Kidney (tissue), 14 donors: ENCODE results near the gene STN1. TPM values are rescaled to one million over a fixed set of nuclear protein-coding genes. Genes with fewer than 3 reads are reported as not detected.
A peak's percentile ranks its signal among the peaks of the same experiment; 100 is the strongest.
"Not testable (repeated sequence)": the region's sequence is repeated elsewhere in the genome, so short reads cannot be mapped to it uniquely, and the experiment has no call there.

ENCODE experiments used
- DNase-seq, 5 donors: peaks; one replicate each; pipeline ENCODE4 v3.0.0-alpha.2; 2013 to 2020
- FAIRE-seq: peaks from 2 replicates; lab custom pipeline; 2012; peaks lifted over from hg19 to GRCh38; lab: Jason Lieb, UNC
- H3K27ac ChIP-seq, 2 donors: one replicate each; pipeline ENCODE4 v1.7.0; 2013; ENCODE audit warnings: low read depth in 2 of 2, low read length in 2 of 2, inconsistent platforms in 1 of 2
- H3K27me3 ChIP-seq: one replicate; pipeline ENCODE4 v1.7.1; 2013; ENCODE audit warnings: low read length, inconsistent platforms; ENCODE audit not compliant: control insufficient read depth, insufficient read depth
- H3K36me3 ChIP-seq, 3 donors: one replicate each; pipeline versions ENCODE4 v1.7.0 to v1.7.1; 2013; ENCODE audit warnings: low read length in 3 of 3, control low read depth in 1 of 3, inconsistent platforms in 1 of 3; ENCODE audit not compliant: insufficient read depth in 3 of 3, control insufficient read depth in 2 of 3
- H3K4me1 ChIP-seq, 3 donors: one replicate each; pipeline versions ENCODE4 v1.7.0 to v1.7.1; 2013; ENCODE audit warnings: low read length in 3 of 3, inconsistent platforms in 1 of 3, low read depth in 1 of 3; ENCODE audit not compliant: control insufficient read depth in 2 of 3, insufficient read depth in 2 of 3
- H3K4me3 ChIP-seq, 3 donors: one replicate each; pipeline versions ENCODE4 v1.7.0 to v1.8.1; 2013; ENCODE audit warnings: low read length in 3 of 3, control low read depth in 1 of 3, inconsistent platforms in 1 of 3
- H3K9ac ChIP-seq, 3 donors: one replicate each; pipeline versions ENCODE4 v1.7.0 to v1.7.1; 2013; ENCODE audit warnings: low read length in 3 of 3, control low read depth in 1 of 3, inconsistent platforms in 1 of 3
- H3K9me3 ChIP-seq, 3 donors: one replicate each; pipeline versions ENCODE4 v1.7.0 to v1.7.1; 2013; ENCODE audit warnings: low read length in 3 of 3, control low read depth in 1 of 3, inconsistent platforms in 1 of 3; ENCODE audit not compliant: control insufficient read depth in 2 of 3, insufficient read depth in 1 of 3
- CTCF ChIP-seq: IDR thresholded peaks from 3 replicates; pipeline ENCODE4 v1.5.1; 2012; ENCODE audit warnings: mild to moderate bottlenecking, moderate library complexity, borderline replicate concordance; ENCODE audit not compliant: insufficient read depth; ENCODE audit errors: extremely low read depth
- intact Hi-C: fragments of 100-400 bp; cut with DNase I; formaldehyde crosslinking; loops from one replicate; pipeline ENCODE4 v1.11.1; 2022
- polyA plus RNA-seq: library from polyadenylated mRNA; stranded (reverse); fragments of 350-450 nt; fragmentation: Illumina TruSeq; extraction: RNeasy Lipid Tissue Mini Kit (QIAGEN cat#74804); gene quantifications from one replicate; pipeline ENCODE4 v1.2.3, GENCODE V29; 2014; ENCODE audit warnings: low read depth, low replicate concordance; ENCODE audit not compliant: insufficient read depth
- total RNA-seq: library from RNA; stranded (reverse); fragmentation: NEBNext Ultra II Directional; extraction: Animal tissue kit (Norgen Biotek cat#: 25700); gene quantifications from one replicate; pipeline ENCODE4 v1.2.1, GENCODE V29; 2021
- donor health status: control.
- donor health status: control.
- donor health status: control.
- donor health status: control.
- donor health status: control.
- donor health status: DM: yes; HTN: yes; CAD: no.
- donor health status: Normal renal cell carcinoma (clear cell type).

STN1 gene
- total and polyA plus RNA-seq, 2 donors from 2014 or later, result 29.4 to 30.1 TPM

DNA sequence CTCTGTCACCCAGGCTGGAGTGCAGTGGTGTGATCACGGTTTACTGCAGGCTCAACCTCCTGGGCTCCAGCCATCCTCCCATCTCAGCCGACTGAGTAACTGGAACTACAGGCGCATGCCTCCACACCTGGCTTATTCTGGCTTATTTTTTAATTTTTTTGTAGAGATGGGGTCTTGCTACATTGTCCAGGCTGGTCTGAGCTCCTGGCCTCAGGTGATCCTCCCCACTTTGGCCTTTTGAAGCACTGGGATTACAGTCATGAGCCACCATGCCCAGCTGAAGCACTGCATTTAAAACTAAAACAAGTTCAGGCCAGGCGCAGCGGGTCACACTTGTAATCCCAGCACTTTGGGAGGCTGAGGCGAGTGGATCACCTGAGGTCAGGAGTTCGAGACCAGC, 70.6 kb downstream of the STN1 start:
- Histone ChIP-seq H3K27ac (no peak overlapping the region), H3K4me3 (no peak overlapping the region), H3K27me3 (no peaks in the 10 kb centered on the region), H3K9ac (no peak overlapping the region), H3K4me1 (peaks cover 0 to 10% (median 7%) of the 10 kb centered on the region in 3 donors), H3K9me3 (no peaks in the 10 kb centered on the region), H3K36me3 (no peaks in the 10 kb centered on the region)
- FAIRE-seq, result no peak
- intact Hi-C loops, result no loop called here
- TF ChIP-seq CTCF, result no peak
- DNase-seq, result no peak

- no peak for TF ChIP-seq CTCF
- intact Hi-C loops, result no loop called here
- no peak for FAIRE-seq
Observed at GRCh38 chr10:103845972-103846371, 72.0 kb downstream of the STN1 start.

GRCh38 chr10:103845346-103845745, 72.6 kb downstream of the STN1 start:
- DNase-seq, intact Hi-C loops, H3K36me3 ChIP-seq, H3K4me3 ChIP-seq, H3K27ac ChIP-seq, FAIRE-seq, H3K9ac ChIP-seq, H3K4me1 ChIP-seq, H3K9me3 ChIP-seq, H3K27me3 ChIP-seq: not testable (repeated sequence)

More at GRCh38 chr10:103845972-103846371, 72.0 kb downstream of the STN1 start:
- no peaks in the 10 kb centered on the region for H3K36me3 ChIP-seq
- no peaks in the 10 kb centered on the region for H3K27me3 ChIP-seq
- peaks cover 0 to 10% (median 7%) of the 10 kb centered on the region in 3 donors for H3K4me1 ChIP-seq
- DNase-seq, result peak in 3 of 5 donors; percentile 51 to 75 (median 61)
- H3K27ac ChIP-seq, result no peak overlapping the region
- no peak overlapping the region for H3K9ac ChIP-seq
- H3K4me3 ChIP-seq, result no peak overlapping the region
- no peaks in the 10 kb centered on the region for H3K9me3 ChIP-seq

- intact Hi-C loops, result no loop called here
Observed at GRCh38 chr10:103843854-103844570, 74.0 kb downstream of the STN1 start.

More at GRCh38 chr10:103843854-103844570, 74.0 kb downstream of the STN1 start:
- H3K27me3 ChIP-seq, result no peaks in the 10 kb centered on the region
- DNase-seq (no peak), FAIRE-seq (no peak)
- H3K27ac ChIP-seq, result no peak overlapping the region
- H3K4me3 ChIP-seq, result no peak overlapping the region
- H3K36me3 ChIP-seq, result no peaks in the 10 kb centered on the region
- H3K9me3 ChIP-seq, result no peaks in the 10 kb centered on the region
- no peak for TF ChIP-seq CTCF
- H3K4me1 ChIP-seq, result peaks cover 0 to 10% (median 7%) of the 10 kb centered on the region in 3 donors
- H3K9ac ChIP-seq, result no peak overlapping the region
